Measurements from ENCODE around the gene PEX10.

The PEX10 gene

DNA sequence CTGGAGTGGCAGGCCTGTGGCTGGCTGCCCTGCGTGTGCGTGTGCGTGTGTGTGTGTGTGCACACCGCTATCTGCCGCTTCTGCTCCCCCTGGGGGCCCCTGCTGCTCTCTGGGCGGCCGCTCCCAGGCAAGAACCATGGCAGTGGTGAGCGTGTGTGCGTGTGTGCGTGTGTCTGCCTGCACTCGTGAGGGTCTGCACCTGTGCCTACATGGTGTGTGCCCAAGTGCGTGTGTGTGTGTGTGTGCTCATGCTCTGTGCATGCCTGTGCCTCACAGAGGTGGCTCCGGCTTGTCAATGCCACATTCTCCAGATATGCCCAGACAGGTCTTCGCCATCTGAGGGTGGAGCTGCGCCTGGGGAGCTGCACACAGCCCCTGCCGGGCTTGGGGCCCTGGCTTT, 18.7 kb upstream of the PEX10 start:
- Histone ChIP-seq H2BK12ac (ENCODE audit: low read length) (peak overlapping the region; percentile 77), H2BK120ac (ENCODE audit: low read depth, low read length) (peak overlapping the region; percentile 87), H3K4me2 (ENCODE audit: insufficient read depth, low read length, poor library complexity, severe bottlenecking) (no peak overlapping the region), H3K36me3 (replicated peaks in 1 of 2; ENCODE audit: control insufficient read depth in 2 of 2, insufficient read depth in 2 of 2, low read length in 2 of 2) (no peaks in the 10 kb centered on the region), H3K23ac (ENCODE audit: low read depth, low read length, poor library complexity) (peak overlapping the region; percentile 87), H3K9ac (ENCODE audit: low read depth, low read length, poor library complexity) (peak overlapping the region; percentile 74), H3K18ac (ENCODE audit: low read length) (peak overlapping the region; percentile 90), H2AK5ac (ENCODE audit: low read depth, low read length) (peak overlapping the region; percentile 97), H2BK15ac (ENCODE audit: low read length) (peak overlapping the region; percentile 100), H3K4me1 (ENCODE audit: control insufficient read depth in 2 of 2, insufficient read depth in 1 of 2, low read depth in 1 of 2, low read length in 2 of 2) (peaks cover 29% of the 10 kb centered on the region in 2 donors), H4K91ac (ENCODE audit: low read depth, low read length, poor library complexity) (peak overlapping the region; percentile 17), H3K27me3 (ENCODE audit: control insufficient read depth in 3 of 3, insufficient read depth in 3 of 3, low read depth in 1 of 3, low read length in 3 of 3) (peaks cover 0 to 45% (median 2%) of the 10 kb centered on the region in 3 experiments), H3K4ac (ENCODE audit: low read length) (peak overlapping the region; percentile 55), H4K8ac (ENCODE audit: low read depth, low read length) (no peak overlapping the region), H3K14ac (ENCODE audit: low read length) (peak overlapping the region; percentile 95), H3K27ac (replicated peaks; ENCODE audit: low read length) (no peak overlapping the region), H3K79me1 (ENCODE audit: low read depth, low read length) (no peaks in the 10 kb centered on the region), H3K9me3 (replicated peaks in 1 of 2; ENCODE audit: control insufficient read depth in 2 of 2, insufficient read depth in 1 of 2, low read depth in 1 of 2, low read length in 2 of 2) (peaks cover 3 to 5% of the 10 kb centered on the region in 2 donors), H2AFZ (ENCODE audit: low read length) (no peak overlapping the region), H2BK5ac (ENCODE audit: low read length) (peak overlapping the region; percentile 63), H3K4me3 (ENCODE audit: low read length in 2 of 2) (no peak overlapping the region)
- no CpG with 5 or more reads among the region's 16 CpGs for WGBS, 2 donors (ENCODE audit: extremely low coverage in 2 of 2, insufficient read length in 2 of 2, insufficient replicate concordance in 1 of 2)
- no peak for DNase-seq (ENCODE audit: low spot score)

DNA sequence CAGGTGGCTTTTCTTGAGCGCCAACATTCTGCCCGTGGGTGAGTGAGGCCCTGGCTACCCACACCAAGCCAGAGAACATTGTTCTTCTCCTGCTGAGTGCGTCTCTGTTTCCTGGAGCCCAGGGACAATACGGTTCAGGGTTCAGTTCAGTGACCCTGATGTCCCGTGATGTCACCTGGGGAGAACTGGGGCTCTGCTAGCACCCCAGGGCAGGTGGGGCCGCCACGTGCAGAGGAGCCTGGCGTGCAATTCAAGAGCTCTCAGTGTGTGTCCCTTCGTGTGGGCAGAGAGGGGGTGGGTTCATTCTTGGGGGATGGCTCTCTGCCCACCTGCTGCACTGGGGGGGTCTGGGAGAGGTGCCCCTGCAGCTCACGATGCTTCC, 18.2 kb upstream of the PEX10 start:
- Histone ChIP-seq H4K8ac (ENCODE audit: low read depth, low read length) (no peak overlapping the region), H4K91ac (ENCODE audit: low read depth, low read length, poor library complexity) (no peak overlapping the region), H3K23ac (ENCODE audit: low read depth, low read length, poor library complexity) (peak overlapping the region; percentile 87), H3K36me3 (replicated peaks in 1 of 2; ENCODE audit: control insufficient read depth in 2 of 2, insufficient read depth in 2 of 2, low read length in 2 of 2) (no peaks in the 10 kb centered on the region), H3K27me3 (ENCODE audit: control insufficient read depth in 3 of 3, insufficient read depth in 3 of 3, low read depth in 1 of 3, low read length in 3 of 3) (peaks cover 0 to 47% (median 2%) of the 10 kb centered on the region in 3 experiments), H3K14ac (ENCODE audit: low read length) (peak overlapping the region; percentile 95), H3K18ac (ENCODE audit: low read length) (peak overlapping the region; percentile 90), H3K9ac (ENCODE audit: low read depth, low read length, poor library complexity) (no peak overlapping the region), H3K4me3 (ENCODE audit: low read length in 2 of 2) (no peak overlapping the region), H2BK120ac (ENCODE audit: low read depth, low read length) (peak overlapping the region; percentile 87), H3K9me3 (replicated peaks in 1 of 2; ENCODE audit: control insufficient read depth in 2 of 2, insufficient read depth in 1 of 2, low read depth in 1 of 2, low read length in 2 of 2) (peaks cover 3 to 5% of the 10 kb centered on the region in 2 donors), H3K4me1 (ENCODE audit: control insufficient read depth in 2 of 2, insufficient read depth in 1 of 2, low read depth in 1 of 2, low read length in 2 of 2) (peaks cover 29% of the 10 kb centered on the region in 2 donors), H3K4ac (ENCODE audit: low read length) (no peak overlapping the region), H2BK12ac (ENCODE audit: low read length) (peak overlapping the region; percentile 88), H2BK15ac (ENCODE audit: low read length) (peak overlapping the region; percentile 100), H3K4me2 (ENCODE audit: insufficient read depth, low read length, poor library complexity, severe bottlenecking) (no peak overlapping the region), H2AK5ac (ENCODE audit: low read depth, low read length) (peak overlapping the region; percentile 94), H2BK5ac (ENCODE audit: low read length) (peak overlapping the region; percentile 63), H3K79me1 (ENCODE audit: low read depth, low read length) (no peaks in the 10 kb centered on the region), H3K27ac (replicated peaks; ENCODE audit: low read length) (no peak overlapping the region), H2AFZ (ENCODE audit: low read length) (no peak overlapping the region)
- WGBS, 2 donors (ENCODE audit: extremely low coverage in 2 of 2, insufficient read length in 2 of 2, insufficient replicate concordance in 1 of 2), result no CpG with 5 or more reads among the region's 10 CpGs
- no peak for DNase-seq (ENCODE audit: low spot score)

DNA sequence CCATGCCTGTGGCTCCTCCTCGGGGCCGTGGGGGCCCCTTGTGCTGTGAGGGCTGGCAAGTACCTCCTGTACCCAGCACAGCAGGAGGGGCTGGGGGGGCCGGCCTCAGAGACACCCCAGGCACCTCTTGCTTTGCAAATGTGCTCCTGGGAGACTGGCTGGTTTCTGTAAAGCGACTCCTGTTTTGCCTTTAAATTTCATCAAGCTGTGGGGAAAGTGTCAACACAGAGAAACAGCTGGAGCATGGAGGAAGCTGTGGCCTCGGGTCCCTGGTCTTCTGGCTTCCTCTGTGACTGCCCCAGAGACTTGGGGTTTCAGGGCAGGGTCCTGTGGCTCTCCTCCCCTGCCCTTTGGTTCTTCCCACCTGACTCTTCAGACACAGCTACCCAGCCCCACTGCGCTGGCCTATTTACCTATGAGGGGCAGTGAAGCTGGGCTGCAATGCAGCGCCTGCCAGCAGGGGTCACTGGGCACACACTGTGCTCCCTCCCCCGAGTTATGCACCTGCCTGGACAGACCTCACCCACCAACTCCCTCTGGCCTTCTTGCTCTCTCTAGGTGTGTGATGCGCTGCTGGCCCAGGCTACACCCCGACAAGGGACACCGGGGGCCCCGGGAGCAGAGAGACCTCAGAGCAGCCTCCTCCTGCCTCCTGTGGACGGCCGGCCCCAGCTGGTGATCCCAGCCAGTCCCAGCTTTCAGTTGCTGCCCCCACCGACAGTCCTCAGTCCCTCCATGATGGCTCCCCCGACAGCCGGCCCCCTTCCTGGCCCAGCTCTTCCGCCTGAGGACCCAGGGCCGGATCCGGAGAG, 17.6 kb upstream of the PEX10 start:
- no peak overlapping the region for H3K4me2 ChIP-seq (ENCODE audit: insufficient read depth, low read length, poor library complexity, severe bottlenecking)
- no peaks in the 10 kb centered on the region for H3K36me3 ChIP-seq (replicated peaks in 1 of 2; ENCODE audit: control insufficient read depth in 2 of 2, insufficient read depth in 2 of 2, low read length in 2 of 2)
- peaks cover 0 to 42% (median 2%) of the 10 kb centered on the region in 3 experiments for H3K27me3 ChIP-seq (ENCODE audit: control insufficient read depth in 3 of 3, insufficient read depth in 3 of 3, low read depth in 1 of 3, low read length in 3 of 3)
- H2BK5ac ChIP-seq (ENCODE audit: low read length), result peak overlapping the region; percentile 63
- H3K18ac ChIP-seq (ENCODE audit: low read length), result peak overlapping the region; percentile 64
- H2AFZ ChIP-seq (ENCODE audit: low read length), result no peak overlapping the region
- peak overlapping the region; percentile 94 for H2AK5ac ChIP-seq (ENCODE audit: low read depth, low read length)
- H3K4me3 ChIP-seq (ENCODE audit: low read length in 2 of 2), result no peak overlapping the region
- no peak for DNase-seq (ENCODE audit: low spot score)
- no peak overlapping the region for H2BK120ac ChIP-seq (ENCODE audit: low read depth, low read length)
- H3K23ac ChIP-seq (ENCODE audit: low read depth, low read length, poor library complexity), result peak overlapping the region; percentile 87
- WGBS, 2 donors (ENCODE audit: extremely low coverage in 2 of 2, insufficient read length in 2 of 2, insufficient replicate concordance in 1 of 2), result no CpG with 5 or more reads among the region's 20 CpGs
- no peak overlapping the region for H3K4ac ChIP-seq (ENCODE audit: low read length)
- H3K4me1 ChIP-seq (ENCODE audit: control insufficient read depth in 2 of 2, insufficient read depth in 1 of 2, low read depth in 1 of 2, low read length in 2 of 2), result peaks cover 29% of the 10 kb centered on the region in 2 donors
- peak overlapping the region; percentile 88 for H2BK12ac ChIP-seq (ENCODE audit: low read length)
- no peak overlapping the region for H4K91ac ChIP-seq (ENCODE audit: low read depth, low read length, poor library complexity)
- no peaks in the 10 kb centered on the region for H3K79me1 ChIP-seq (ENCODE audit: low read depth, low read length)
- peak overlapping the region; percentile 100 for H2BK15ac ChIP-seq (ENCODE audit: low read length)
- no peak overlapping the region for H3K27ac ChIP-seq (replicated peaks; ENCODE audit: low read length)
- H3K9me3 ChIP-seq (replicated peaks in 1 of 2; ENCODE audit: control insufficient read depth in 2 of 2, insufficient read depth in 1 of 2, low read depth in 1 of 2, low read length in 2 of 2), result peaks cover 3 to 5% of the 10 kb centered on the region in 2 donors
- H3K14ac ChIP-seq (ENCODE audit: low read length), result peak overlapping the region; percentile 27
- no peak overlapping the region for H4K8ac ChIP-seq (ENCODE audit: low read depth, low read length)
- no peak overlapping the region for H3K9ac ChIP-seq (ENCODE audit: low read depth, low read length, poor library complexity)

DNA sequence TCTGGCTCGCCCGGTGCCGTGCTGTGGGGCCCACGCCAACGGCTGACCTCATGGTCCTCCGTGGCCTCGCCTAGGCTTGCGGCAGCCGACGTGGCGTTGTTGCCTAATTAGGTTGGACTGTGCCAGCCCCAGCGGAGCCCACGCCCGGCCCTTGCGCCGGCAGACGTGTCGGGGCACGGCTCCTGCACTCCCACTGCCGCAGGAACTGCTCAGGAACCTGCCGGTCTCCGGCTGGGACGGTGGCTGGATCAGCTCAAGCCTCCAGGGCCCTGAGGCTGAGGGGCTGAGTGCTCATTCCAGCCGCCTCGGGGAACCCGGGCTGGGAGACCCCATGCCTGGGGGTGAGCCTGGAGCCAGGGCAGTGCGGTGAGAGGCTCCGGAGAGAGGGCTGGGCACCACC, 16.1 kb upstream of the PEX10 start:
- Histone ChIP-seq H2AFZ (ENCODE audit: low read length) (no peak overlapping the region), H3K36me3 (replicated peaks in 1 of 2; ENCODE audit: control insufficient read depth in 2 of 2, insufficient read depth in 2 of 2, low read length in 2 of 2) (no peaks in the 10 kb centered on the region), H2BK5ac (ENCODE audit: low read length) (peak overlapping the region; percentile 66), H3K4me3 (ENCODE audit: low read length in 2 of 2) (peak overlapping the region in 1 of 2 donors; percentile 37), H2AK5ac (ENCODE audit: low read depth, low read length) (peak overlapping the region; percentile 99), H3K9me3 (replicated peaks in 1 of 2; ENCODE audit: control insufficient read depth in 2 of 2, insufficient read depth in 1 of 2, low read depth in 1 of 2, low read length in 2 of 2) (peaks cover 3 to 6% of the 10 kb centered on the region in 2 donors), H3K27ac (replicated peaks; ENCODE audit: low read length) (no peak overlapping the region), H3K14ac (ENCODE audit: low read length) (peak overlapping the region; percentile 56), H3K18ac (ENCODE audit: low read length) (peak overlapping the region; percentile 71), H3K4me2 (ENCODE audit: insufficient read depth, low read length, poor library complexity, severe bottlenecking) (no peak overlapping the region), H2BK12ac (ENCODE audit: low read length) (peak overlapping the region; percentile 97), H3K27me3 (ENCODE audit: control insufficient read depth in 3 of 3, insufficient read depth in 3 of 3, low read depth in 1 of 3, low read length in 3 of 3) (peaks cover 0 to 27% (median 2%) of the 10 kb centered on the region in 3 experiments), H4K91ac (ENCODE audit: low read depth, low read length, poor library complexity) (peak overlapping the region; percentile 85), H3K9ac (ENCODE audit: low read depth, low read length, poor library complexity) (no peak overlapping the region), H2BK120ac (ENCODE audit: low read depth, low read length) (peak overlapping the region; percentile 96), H3K4ac (ENCODE audit: low read length) (peak overlapping the region; percentile 17), H3K4me1 (ENCODE audit: control insufficient read depth in 2 of 2, insufficient read depth in 1 of 2, low read depth in 1 of 2, low read length in 2 of 2) (peaks cover 29% of the 10 kb centered on the region in 2 donors), H3K79me1 (ENCODE audit: low read depth, low read length) (no peaks in the 10 kb centered on the region), H2BK15ac (ENCODE audit: low read length) (peak overlapping the region; percentile 100), H3K23ac (ENCODE audit: low read depth, low read length, poor library complexity) (peak overlapping the region; percentile 65), H4K8ac (ENCODE audit: low read depth, low read length) (no peak overlapping the region)
- WGBS, 2 donors (ENCODE audit: extremely low coverage in 2 of 2, insufficient read length in 2 of 2, insufficient replicate concordance in 1 of 2), result no CpG with 5 or more reads among the region's 28 CpGs
- DNase-seq (ENCODE audit: low spot score), result no peak
